C4-2B (cell line): Measurements from ENCODE around the gene TGIF2.

Source experiments
- H3K27ac ChIP-seq: fragments of 450-650 bp; 2 replicates; pipeline ENCODE4 v1.5.1; 2017
- CTCF ChIP-seq: fragments of 450-650 bp; conservative IDR thresholded peaks from 2 replicates; pipeline ENCODE4 v1.5.1; 2017; ENCODE audit warnings: mild to moderate bottlenecking
- ZFX ChIP-seq: fragments of 450-650 bp; IDR thresholded peaks from 2 replicates; pipeline ENCODE4 v1.6.1; 2017

Gene TGIF2

DNA sequence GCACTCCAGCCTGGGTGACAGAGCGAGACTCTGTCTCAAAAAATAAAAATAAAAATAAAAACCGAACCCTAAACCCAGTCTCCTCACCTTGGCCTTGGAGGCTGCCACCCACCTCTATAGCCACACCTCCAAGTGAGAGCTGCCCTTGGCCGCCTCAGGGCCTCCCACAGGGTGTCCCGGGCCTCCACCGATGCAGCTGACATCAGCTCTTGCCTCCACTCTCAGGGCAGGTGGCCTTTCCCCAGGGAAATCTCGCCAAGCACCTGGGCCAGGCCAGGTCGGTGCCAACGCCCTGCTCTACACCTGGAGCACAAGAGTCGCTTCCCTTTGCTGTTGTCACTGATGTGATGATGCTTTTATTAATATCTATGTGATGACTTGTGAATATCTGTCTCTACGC lies 41.0 kb upstream of the TGIF2 start:
- no peak for TF ChIP-seq CTCF
- TF ChIP-seq ZFX: no peak
- H3K27ac ChIP-seq: no peak overlapping the region

DNA sequence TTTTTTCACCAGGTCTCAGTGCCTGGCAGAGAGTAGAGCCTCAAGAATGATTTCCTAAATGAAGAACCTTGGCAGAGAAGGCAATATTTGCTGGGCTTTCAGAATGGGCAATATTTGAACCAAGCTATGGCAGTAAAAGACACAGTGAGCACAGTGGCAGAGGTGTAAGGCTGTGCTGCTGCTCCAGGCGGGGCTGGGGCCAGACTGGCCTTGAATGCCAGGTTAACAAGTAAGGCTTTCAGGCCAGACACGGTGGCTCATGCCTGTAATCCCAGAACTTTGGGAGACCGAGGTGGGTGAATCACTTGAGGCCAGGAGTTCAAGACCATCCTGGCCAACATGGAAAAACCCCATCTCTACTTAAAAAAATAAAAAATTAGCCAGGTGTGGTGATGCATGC lies 40.6 kb upstream of the TGIF2 start:
- TF ChIP-seq CTCF: no peak
- no peak for TF ChIP-seq ZFX
- no peak overlapping the region for H3K27ac ChIP-seq

DNA sequence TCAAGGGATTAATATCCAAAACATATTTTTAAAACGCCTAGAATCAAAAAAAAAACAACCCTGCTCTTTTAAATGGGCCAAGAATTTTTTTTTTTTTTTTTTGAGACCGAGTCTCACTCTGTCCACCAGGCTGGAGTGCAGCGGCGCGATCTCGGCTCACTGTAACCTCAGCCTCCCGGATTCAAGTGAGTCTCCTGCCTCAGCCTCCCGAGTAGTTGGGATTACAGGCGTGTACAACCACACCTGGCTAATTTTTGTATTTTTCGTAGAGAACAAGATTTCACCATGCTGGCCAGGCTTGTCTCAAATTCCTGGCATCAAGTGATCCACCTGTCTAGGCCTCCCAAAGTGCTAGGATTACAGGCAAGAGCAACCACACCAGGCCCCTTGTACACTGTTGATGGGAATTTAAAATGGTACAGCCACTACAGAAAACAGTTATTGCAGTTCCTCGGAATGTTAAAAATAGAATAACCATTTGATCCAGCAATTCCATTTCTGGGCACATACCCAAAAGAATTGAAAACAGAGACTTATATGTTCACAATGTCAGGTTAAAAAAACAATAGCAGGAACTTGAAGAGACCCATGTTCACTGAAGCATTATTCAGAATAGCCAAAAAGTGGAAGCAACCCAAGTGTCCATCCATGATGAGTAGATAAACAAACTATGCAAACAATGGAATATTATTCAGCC lies 35.2 kb upstream of the TGIF2 start:
- no peak for TF ChIP-seq ZFX
- no peak for TF ChIP-seq CTCF

GRCh38 chr20:36540551-36541211 lies 32.7 kb upstream of the TGIF2 start:
- H3K27ac ChIP-seq: no peak overlapping the region
- no peak for TF ChIP-seq ZFX
- no peak for TF ChIP-seq CTCF

More for the DNA sequence above, 35.2 kb upstream of the TGIF2 start:
- no peak overlapping the region for H3K27ac ChIP-seq

- no peak for TF ChIP-seq CTCF
- TF ChIP-seq ZFX: no peak
- no peak within 1 kb of the TSS for H3K27ac ChIP-seq
Observed at GRCh38 chr20:36541227-36541767, 32.1 kb upstream of the TGIF2 start, which contains the start of gene MYL9. MYL9 (plus strand) TSS chr20:36541519; CDS start chr20:36544885, 3,366 bp downstream.

DNA sequence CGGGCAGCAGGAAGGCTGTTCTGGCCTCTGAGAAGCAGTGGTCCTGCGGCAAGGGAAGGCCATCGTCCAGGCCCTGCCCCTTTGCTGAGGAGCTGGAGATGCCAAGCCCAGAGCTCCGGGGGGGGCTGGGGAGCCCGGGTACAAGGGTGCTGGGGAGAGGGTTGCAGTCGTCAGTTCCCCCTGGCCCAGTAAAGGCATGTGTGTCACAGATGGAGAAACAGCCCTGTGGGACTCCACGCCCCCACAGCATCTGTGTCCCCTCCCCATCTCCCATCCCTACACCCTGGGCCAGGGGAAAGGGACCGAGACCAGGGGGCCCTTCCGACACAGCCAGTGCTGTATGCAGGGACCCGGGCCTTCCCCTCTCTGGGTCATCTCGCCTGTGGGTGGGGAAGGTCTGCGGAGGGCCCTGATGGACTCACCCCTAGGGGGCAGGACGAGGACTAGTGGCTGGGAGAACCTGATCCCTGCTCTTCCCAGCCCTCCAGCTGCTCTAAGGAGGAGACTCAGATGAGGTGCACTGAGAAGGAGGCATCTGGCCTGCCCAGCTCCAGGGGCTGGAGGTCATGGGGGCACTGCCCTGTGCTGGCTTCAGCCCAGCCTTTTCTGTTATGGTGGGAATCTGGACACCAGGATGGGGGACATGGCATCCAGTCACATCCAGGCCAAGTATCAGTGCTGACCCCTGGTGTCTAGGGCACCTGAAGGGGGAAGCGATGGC lies 31.5 kb upstream of the TGIF2 start:
- no peak overlapping the region for H3K27ac ChIP-seq
- TF ChIP-seq CTCF (no peak; the same call in 1 of the 2 replicates), ZFX (no peak)
